ENCODE data around the gene USP5. TPM values are rescaled to one million over a fixed set of nuclear protein-coding genes. Genes with fewer than 3 reads are reported as not detected.

Gene USP5
- total RNA-seq, 4 donors from 2014 or later, result 33.4 to 39.4 (median 36.7) TPM

DNA sequence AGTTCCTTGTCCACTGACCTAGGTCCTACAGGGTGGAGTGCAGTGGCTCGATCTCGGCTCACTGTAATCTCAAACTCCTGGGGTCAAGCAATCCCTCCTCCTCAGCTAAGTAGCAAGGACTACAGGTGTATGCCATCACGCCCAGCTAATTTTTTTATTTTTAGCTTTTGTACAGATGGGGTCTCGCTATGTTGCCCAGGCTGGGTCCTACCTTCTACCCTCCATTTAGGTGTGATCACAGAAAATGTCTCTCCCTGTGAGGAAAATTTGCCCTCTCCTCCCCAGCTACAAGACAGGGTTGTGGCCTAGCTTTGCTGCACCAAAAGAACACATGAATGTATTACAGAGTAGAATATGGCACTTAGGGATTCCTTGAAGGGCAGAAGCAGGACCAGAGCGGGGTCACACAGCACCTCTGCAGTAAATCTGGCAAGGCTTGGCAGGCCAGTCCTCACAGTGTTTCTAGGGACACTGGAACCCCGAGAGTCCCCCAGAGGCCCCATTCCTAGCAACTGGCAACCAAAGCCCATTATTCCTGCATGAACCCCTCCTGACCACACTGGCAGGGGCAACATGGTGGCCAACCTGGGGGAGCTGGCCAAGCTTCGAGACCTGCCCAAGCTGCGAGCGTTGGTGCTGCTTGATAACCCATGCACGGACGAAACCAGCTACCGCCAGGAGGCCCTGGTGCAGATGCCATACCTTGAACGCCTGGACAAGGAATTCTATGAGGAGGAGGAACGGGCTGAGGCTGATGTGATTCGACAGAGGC is 60.4 kb downstream of the USP5 start:
- ATAC-seq (ENCODE audit: low FRiP score), result no peak
- DNase-seq (ENCODE audit: low spot score), result no peak
- TF ChIP-seq, protein P1, sequence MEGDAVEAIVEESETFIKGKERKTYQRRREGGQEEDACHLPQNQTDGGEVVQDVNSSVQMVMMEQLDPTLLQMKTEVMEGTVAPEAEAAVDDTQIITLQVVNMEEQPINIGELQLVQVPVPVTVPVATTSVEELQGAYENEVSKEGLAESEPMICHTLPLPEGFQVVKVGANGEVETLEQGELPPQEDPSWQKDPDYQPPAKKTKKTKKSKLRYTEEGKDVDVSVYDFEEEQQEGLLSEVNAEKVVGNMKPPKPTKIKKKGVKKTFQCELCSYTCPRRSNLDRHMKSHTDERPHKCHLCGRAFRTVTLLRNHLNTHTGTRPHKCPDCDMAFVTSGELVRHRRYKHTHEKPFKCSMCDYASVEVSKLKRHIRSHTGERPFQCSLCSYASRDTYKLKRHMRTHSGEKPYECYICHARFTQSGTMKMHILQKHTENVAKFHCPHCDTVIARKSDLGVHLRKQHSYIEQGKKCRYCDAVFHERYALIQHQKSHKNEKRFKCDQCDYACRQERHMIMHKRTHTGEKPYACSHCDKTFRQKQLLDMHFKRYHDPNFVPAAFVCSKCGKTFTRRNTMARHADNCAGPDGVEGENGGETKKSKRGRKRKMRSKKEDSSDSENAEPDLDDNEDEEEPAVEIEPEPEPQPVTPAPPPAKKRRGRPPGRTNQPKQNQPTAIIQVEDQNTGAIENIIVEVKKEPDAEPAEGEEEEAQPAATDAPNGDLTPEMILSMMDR (IDR thresholded peaks at IDR 0.05), result no peak

DNA sequence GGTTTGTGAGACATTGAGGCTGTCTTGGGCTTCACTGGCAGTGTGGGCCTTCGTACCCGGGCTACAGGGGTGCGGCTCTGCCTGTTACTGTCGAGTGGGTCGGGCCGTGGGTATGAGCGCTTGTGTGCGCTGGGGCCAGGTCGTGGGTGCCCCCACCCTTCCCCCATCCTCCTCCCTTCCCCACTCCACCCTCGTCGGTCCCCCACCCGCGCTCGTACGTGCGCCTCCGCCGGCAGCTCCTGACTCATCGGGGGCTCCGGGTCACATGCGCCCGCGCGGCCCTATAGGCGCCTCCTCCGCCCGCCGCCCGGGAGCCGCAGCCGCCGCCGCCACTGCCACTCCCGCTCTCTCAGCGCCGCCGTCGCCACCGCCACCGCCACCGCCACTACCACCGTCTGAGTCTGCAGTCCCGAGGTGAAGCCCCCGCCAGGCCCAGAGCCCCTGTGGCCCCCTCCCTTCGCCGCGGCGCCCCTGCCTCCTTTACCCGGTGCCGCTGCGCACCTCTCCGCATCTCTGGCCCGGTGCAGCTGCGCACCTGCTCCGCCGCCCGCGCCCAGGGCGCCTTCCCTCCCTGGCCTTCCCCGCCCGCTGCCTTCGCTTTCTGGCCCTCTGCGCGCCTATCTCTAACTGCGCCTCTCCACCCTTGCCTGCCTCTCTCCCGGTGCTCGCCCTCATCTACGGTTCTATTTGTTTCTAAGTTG is 62.4 kb downstream of the USP5 start, which contains the start of gene ENO2:
Gene ENO2 (plus strand): TSS at position 335 of the 701 bp plus-strand sequence. CDS start 1,253 bp downstream, outside the sequence.
- peak; percentile 94 for ATAC-seq (ENCODE audit: low FRiP score)
- no peak for DNase-seq (ENCODE audit: low spot score)
- TF ChIP-seq, protein P1 (IDR thresholded peaks at IDR 0.05), result no peak

DNA sequence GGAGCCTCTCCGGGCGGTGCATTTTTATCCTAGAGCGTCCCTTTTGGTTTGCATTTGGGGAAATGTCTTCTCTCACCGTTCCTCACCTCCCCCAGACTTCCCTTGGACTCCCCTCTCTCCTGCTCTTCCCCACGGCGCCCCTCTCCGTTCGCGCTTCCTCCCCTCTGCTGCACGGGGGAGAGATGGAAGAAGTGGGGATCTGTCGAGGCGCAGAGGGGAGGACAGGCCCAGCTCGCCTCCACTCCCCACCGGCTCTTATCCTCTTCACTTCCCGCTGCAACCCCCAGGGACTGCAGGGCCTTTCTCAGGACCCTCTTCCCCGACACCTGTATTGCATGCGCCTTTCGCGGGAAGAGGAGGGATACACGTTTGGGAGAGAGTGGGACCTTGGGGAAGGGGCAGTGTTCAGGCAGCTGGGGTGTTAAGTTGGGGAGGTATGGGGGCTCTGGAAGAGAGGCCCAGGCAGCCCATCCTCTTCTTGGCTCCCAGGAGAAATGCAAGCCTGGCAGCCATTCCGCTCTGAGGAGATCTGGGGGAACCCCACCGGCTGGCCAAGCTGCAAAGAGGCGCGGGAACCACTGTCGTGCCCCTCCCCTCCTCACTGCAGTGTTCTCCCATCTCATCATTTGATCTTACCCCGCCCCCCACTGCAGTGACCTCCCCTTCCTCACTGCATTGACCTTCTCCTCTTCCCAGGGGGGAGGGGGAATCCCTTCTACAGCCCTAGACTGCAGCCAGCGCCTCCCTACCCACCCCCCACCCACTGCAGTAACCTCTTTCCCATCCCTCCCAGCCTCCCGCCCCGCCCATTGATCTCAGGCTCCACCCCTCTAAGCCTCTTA is 63.2 kb downstream of the USP5 start:
- TF ChIP-seq, protein P1 (IDR thresholded peaks at IDR 0.05), result no peak
- ATAC-seq (ENCODE audit: low FRiP score) (no peak), DNase-seq (ENCODE audit: low spot score) (no peak)

DNA sequence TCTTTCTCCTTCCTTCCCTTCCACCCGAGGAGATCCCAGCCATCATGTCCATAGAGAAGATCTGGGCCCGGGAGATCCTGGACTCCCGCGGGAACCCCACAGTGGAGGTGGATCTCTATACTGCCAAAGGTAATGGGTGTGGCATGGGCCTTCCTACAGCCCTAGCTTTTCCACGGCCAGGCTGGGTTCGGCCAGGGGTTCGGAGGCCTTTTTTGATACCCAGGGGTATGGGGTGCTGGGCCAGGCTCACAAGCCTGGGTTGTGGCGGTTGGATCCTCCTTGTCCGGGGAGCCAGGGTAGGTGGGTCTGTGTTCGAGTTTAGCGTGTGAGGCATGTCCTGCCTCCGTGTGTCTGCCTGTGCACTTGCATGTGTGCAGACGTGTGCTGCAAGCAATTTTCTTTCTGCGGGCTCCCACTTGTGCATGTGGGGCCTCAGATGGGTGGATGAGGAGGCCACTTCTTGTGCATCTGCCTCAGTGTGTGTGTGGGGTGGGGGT is 63.9 kb downstream of the USP5 start:
- no peak for ATAC-seq (ENCODE audit: low FRiP score)
- TF ChIP-seq, protein P1 (IDR thresholded peaks at IDR 0.05), result no peak
- DNase-seq (ENCODE audit: low spot score), result no peak

Other genes with a start within 250 kb of the USP5 start
- 100 to 1,000 TPM; 171 to 213 (median 194) TPM for gene CHD4, start 244.8 kb upstream of the USP5 start, total RNA-seq
- 1 to 10 TPM; 2.2 to 6.3 (median 2.4) TPM for gene LPAR5, start 216.2 kb upstream of the USP5 start, total RNA-seq
- gene ACRBP, start 204.7 kb upstream of the USP5 start, total RNA-seq, result 1 to 10 TPM; 1.9 to 3.8 (median 3.2) TPM
- gene ING4, start 189.0 kb upstream of the USP5 start, total RNA-seq, result 10 to 100 TPM in 3 of 4 donors, 1 to 10 TPM in 1; 9.7 to 48.7 (median 24.8) TPM
- gene ZNF384, start 162.8 kb upstream of the USP5 start, total RNA-seq, result 10 to 100 TPM; 28.1 to 36.7 (median 34.6) TPM
- gene PIANP, start 151.3 kb upstream of the USP5 start, total RNA-seq, result not detected
- 10 to 100 TPM; 51.2 to 64.0 (median 62.7) TPM for gene COPS7A, start 128.1 kb upstream of the USP5 start, total RNA-seq
- 100 to 1,000 TPM; 127 to 150 (median 129) TPM for gene MLF2, start 99.0 kb upstream of the USP5 start, total RNA-seq
- 100 to 1,000 TPM in 2 of 4 donors, 10 to 100 TPM in 2; 77.6 to 143 (median 113) TPM for gene PTMS, start 85.8 kb upstream of the USP5 start, total RNA-seq
- gene LAG3, start 79.6 kb upstream of the USP5 start, total RNA-seq, result 1 to 10 TPM in 2 of 4 donors, under 1 TPM in 2; 0.44 to 2.2 (median 0.92) TPM
- 10 to 100 TPM; 19.7 to 26.5 (median 21.8) TPM for gene CD4, start 62.6 kb upstream of the USP5 start, total RNA-seq
- 1 to 10 TPM; 2.8 to 6.7 (median 2.9) TPM for gene GPR162, start 30.3 kb upstream of the USP5 start, total RNA-seq
- gene P3H3, start 23.7 kb upstream of the USP5 start, total RNA-seq, result 10 to 100 TPM in 2 of 4 donors, 1 to 10 TPM in 2; 5.4 to 13.6 (median 10.0) TPM
- gene GNB3, start 11.2 kb upstream of the USP5 start, total RNA-seq, result 1 to 10 TPM in 1 of 4 donors, under 1 TPM in 2, not detected in 1; 0.25 to 2.0 (median 0.48) TPM
- 1 to 10 TPM in 2 of 4 donors, under 1 TPM in 2; 0.47 to 1.6 (median 1.1) TPM for gene CDCA3, start 864 bp upstream of the USP5 start, total RNA-seq
- gene TPI1, start 15.4 kb downstream of the USP5 start, total RNA-seq, result 100 to 1,000 TPM; 254 to 446 (median 375) TPM
- 1 to 10 TPM; 4.1 to 6.5 (median 5.7) TPM for gene SPSB2, start 21.2 kb downstream of the USP5 start, total RNA-seq
- gene LRRC23, start 52.7 kb downstream of the USP5 start, total RNA-seq, result 10 to 100 TPM in 1 of 4 donors, 1 to 10 TPM in 3; 6.2 to 12.1 (median 7.4) TPM
- 10 to 100 TPM in 1 of 4 donors, 1 to 10 TPM in 3; 3.5 to 14.3 (median 5.2) TPM for gene ENO2, start 62.4 kb downstream of the USP5 start, total RNA-seq
- gene ATN1, start 75.8 kb downstream of the USP5 start, total RNA-seq, result 10 to 100 TPM; 46.2 to 93.5 (median 59.4) TPM
- gene RNU7-1, start 91.7 kb downstream of the USP5 start, total RNA-seq, result not detected
- 100 to 1,000 TPM; 280 to 555 (median 413) TPM for gene C12orf57, start 91.9 kb downstream of the USP5 start, total RNA-seq
- 10 to 100 TPM; 19.8 to 42.3 (median 35.9) TPM for gene PTPN6, start 99.2 kb downstream of the USP5 start, total RNA-seq
- gene PHB2, start 118.5 kb downstream of the USP5 start, total RNA-seq, result 100 to 1,000 TPM; 173 to 218 (median 189) TPM
- gene EMG1, start 118.8 kb downstream of the USP5 start, total RNA-seq, result 10 to 100 TPM; 28.8 to 47.1 (median 30.8) TPM
- gene LPCAT3, start 166.3 kb downstream of the USP5 start, total RNA-seq, result 10 to 100 TPM; 41.7 to 58.2 (median 47.9) TPM
- 100 to 1,000 TPM; 490 to 872 (median 705) TPM for gene C1S, start 208.6 kb downstream of the USP5 start, total RNA-seq
- gene C1R, start 240.3 kb downstream of the USP5 start, total RNA-seq, result 1,000 to 10,000 TPM in 1 of 4 donors, 100 to 1,000 TPM in 3; 571 to 1,080 (median 751) TPM

Data from omental fat pad (tissue), 4 donors.